Heart right ventricle (tissue), 16 donors: ENCODE results near the gene TMEM270. TPM values are rescaled to one million over a fixed set of nuclear protein-coding genes. Genes with fewer than 3 reads are reported as not detected.

ENCODE experiments used
- ATAC-seq, 8 donors: fragments of 200-7000 bp; cut with Tn5 transposase; one replicate each; pipeline ENCODE4 v1.9.1; 2020; ENCODE audit warnings: mild to moderate bottlenecking in 8 of 8, moderate library complexity in 8 of 8, moderate number of reproducible peaks in 1 of 8
- DNase-seq, 2 donors: peaks; one replicate each; pipeline ENCODE4 v3.0.0-alpha.2; 2020
- H3K27ac ChIP-seq, 10 donors: fragments of 200-600 bp; sonication (generic) in 2 of 10; one replicate each; pipeline versions ENCODE4 v1.5.0 to v1.8.0; 2020 to 2022; ENCODE audit warnings: mild to moderate bottlenecking in 3 of 10
- H3K27me3 ChIP-seq, 7 donors: fragments of 200-600 bp; one replicate each; pipeline ENCODE4 v1.8.0; 2021 to 2022; ENCODE audit warnings: mild to moderate bottlenecking in 2 of 7
- H3K36me3 ChIP-seq, 9 donors: fragments of 200-600 bp; sonication (generic) in 1 of 9; one replicate each; pipeline versions ENCODE4 v1.5.0 to v1.8.0; 2020 to 2022; ENCODE audit warnings: mild to moderate bottlenecking in 2 of 9
- H3K4me1 ChIP-seq, 9 donors: fragments of 200-600 bp; sonication (generic) in 1 of 9; one replicate each; pipeline versions ENCODE4 v1.5.0 to v1.8.0; 2020 to 2022; ENCODE audit warnings: mild to moderate bottlenecking in 4 of 9
- H3K4me3 ChIP-seq, 10 donors: fragments of 200-600 bp; sonication (generic) in 2 of 10; one replicate each; pipeline versions ENCODE4 v1.5.0 to v1.8.0; 2020 to 2022; ENCODE audit warnings: mild to moderate bottlenecking in 7 of 10, moderate library complexity in 2 of 10
- H3K9me3 ChIP-seq, 11 donors: fragments of 200-600 bp in 10 of 11; sonication (generic) in 2 of 11; one replicate each; pipeline versions ENCODE4 v1.5.0 to v1.8.0; 2013 to 2022; ENCODE audit warnings: mild to moderate bottlenecking in 2 of 11, control low read depth in 1 of 11, moderate library complexity in 1 of 11
- WGBS, 2 donors: extraction: QIAGEN DNeasy Blood & Tissue Kit; methylation state at CpG; one replicate each; pipeline ENCODE4 v1.1.7; 2013; ENCODE audit warnings: inconsistent platforms in 1 of 2; 5-methylcytosine and 5-hydroxymethylcytosine counted together
- intact Hi-C, 10 donors: fragments of 100-400 bp; cut with DNase I; formaldehyde crosslinking; loops; one replicate each; pipeline versions ENCODE4 v1.11.1 to v1.14.2; 2022
- polyA plus RNA-seq, 2 donors: library from polyadenylated mRNA; stranded (reverse); fragments of 200-250 nt; gene quantifications; one replicate each; pipeline ENCODE4 v1.2.3, GENCODE V29; 2013
- total RNA-seq, 10 donors: library from RNA; stranded (reverse); fragmentation: NEBNext Ultra II Directional in 3 of 10; extraction: Animal tissue kit (Norgen Biotek cat#: 25700) in 3 of 10; gene quantifications; one replicate each; pipeline versions ENCODE4 v1.2.1 to v1.2.4, GENCODE V29; 2021 to 2023
- TF ChIP-seq, protein P1 (sequence below), 9 donors: fragments of 200-600 bp; sonication (generic) in 2 of 9; IDR thresholded peaks; one replicate each; pipeline versions ENCODE4 v1.5.0 to v1.8.0; 2021 to 2022; ENCODE audit warnings: antibody characterized with exemption in 9 of 9, mild to moderate bottlenecking in 5 of 9, moderate library complexity in 1 of 9
- donor health status: Arrhythmogenic right ventricular cardiomyopathy.
- donor health status: ischemic (EF 13 %, LVEDD 7.1; RV severe dilation, severe dysfunction).
- donor health status: healthy with polysubstance abuse.
- donor health status: DM: no; HTN: yes; CAD: no.
- donor health status: DM: no; HTN: no; CAD: no.
- donor health status: ischemic (EF 25% LVEDD 6.9; RV normal size, moderate dysfunction).
- donor health status: ischemic (EF 25% LVEDD 5.7; RV mildly dilated, moderate dysfunction).
- donor health status: healthy.
- donor health status: DM: yes; HTN: yes; CAD: no.
- donor health status: Ischemic cardiomyopathy.
- donor health status: ischemic (EF 35%, LVEDD 5.7; RV mildly dilated, moderate dysfunction).
- donor health status: nonischemic (EF 11% LVEDD 7.7; RV severe dilation, severe dysfunction).
- donor health status: DM: yes; HTN: yes; CAD: no.
- donor health status: PGD.
- donor health status: ischemic (EF 29% LVEDD 5.4; RV normal size, mild dysfunction).
- donor health status: nonischemic (EF 23%, LVEDD 6.1; RV moderate dilation, normal function).

TMEM270 gene
- total and polyA plus RNA-seq, 12 donors, result not detected

DNA sequence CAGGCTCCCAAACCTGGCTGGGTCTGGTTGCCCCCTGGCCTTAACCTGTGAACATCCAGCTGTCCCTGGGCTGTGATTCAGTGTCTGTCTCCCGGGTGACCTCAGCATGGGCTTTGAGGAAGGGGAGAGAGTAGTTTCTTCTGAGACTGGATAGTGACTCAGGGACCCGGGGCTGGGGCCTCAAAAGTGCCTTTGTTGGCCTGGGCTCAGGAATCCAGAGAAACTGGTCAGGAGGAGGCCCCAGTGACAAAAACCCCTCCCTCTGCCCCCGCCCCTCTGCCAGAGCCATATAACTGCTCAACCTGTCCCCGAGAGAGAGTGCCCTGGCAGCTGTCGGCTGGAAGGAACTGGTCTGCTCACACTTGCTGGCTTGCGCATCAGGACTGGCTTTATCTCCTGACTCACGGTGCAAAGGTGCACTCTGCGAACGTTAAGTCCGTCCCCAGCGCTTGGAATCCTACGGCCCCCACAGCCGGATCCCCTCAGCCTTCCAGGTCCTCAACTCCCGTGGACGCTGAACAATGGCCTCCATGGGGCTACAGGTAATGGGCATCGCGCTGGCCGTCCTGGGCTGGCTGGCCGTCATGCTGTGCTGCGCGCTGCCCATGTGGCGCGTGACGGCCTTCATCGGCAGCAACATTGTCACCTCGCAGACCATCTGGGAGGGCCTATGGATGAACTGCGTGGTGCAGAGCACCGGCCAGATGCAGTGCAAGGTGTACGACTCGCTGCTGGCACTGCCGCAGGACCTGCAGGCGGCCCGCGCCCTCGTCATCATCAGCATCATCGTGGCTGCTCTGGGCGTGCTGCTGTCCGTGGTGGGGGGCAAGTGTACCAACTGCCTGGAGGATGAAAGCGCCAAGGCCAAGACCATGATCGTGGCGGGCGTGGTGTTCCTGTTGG lies 30.0 kb upstream of the TMEM270 start, which contains the start of gene CLDN4:
Gene CLDN4 (plus strand): TSS at position 316 of the 903 bp plus-strand sequence. CDS start 206 bp downstream, at position 522.
- no peak within 1 kb of the TSS for H3K4me3 ChIP-seq
- H3K27me3 ChIP-seq, result peaks cover 0 to 20% (median 7%) of the 10 kb centered on the region in 7 donors
- intact Hi-C loops, result no loop called here
- no peak within 1 kb of the TSS for H3K27ac ChIP-seq
- TF ChIP-seq, protein P1, sequence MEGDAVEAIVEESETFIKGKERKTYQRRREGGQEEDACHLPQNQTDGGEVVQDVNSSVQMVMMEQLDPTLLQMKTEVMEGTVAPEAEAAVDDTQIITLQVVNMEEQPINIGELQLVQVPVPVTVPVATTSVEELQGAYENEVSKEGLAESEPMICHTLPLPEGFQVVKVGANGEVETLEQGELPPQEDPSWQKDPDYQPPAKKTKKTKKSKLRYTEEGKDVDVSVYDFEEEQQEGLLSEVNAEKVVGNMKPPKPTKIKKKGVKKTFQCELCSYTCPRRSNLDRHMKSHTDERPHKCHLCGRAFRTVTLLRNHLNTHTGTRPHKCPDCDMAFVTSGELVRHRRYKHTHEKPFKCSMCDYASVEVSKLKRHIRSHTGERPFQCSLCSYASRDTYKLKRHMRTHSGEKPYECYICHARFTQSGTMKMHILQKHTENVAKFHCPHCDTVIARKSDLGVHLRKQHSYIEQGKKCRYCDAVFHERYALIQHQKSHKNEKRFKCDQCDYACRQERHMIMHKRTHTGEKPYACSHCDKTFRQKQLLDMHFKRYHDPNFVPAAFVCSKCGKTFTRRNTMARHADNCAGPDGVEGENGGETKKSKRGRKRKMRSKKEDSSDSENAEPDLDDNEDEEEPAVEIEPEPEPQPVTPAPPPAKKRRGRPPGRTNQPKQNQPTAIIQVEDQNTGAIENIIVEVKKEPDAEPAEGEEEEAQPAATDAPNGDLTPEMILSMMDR (IDR thresholded peaks at IDR 0.05), result no peak
- ATAC-seq, result peak in 1 of 8 donors; percentile 19
- no peak for DNase-seq
- no peaks in the 10 kb centered on the region for H3K36me3 ChIP-seq
- 71 to 73% methylated on average over 42 of the region's 42 CpGs for WGBS, 2 donors
- H3K9me3 ChIP-seq, result no peaks in the 10 kb centered on the region
- H3K4me1 ChIP-seq, result peaks cover 0 to 44% (median 4%) of the 10 kb centered on the region in 9 donors

DNA sequence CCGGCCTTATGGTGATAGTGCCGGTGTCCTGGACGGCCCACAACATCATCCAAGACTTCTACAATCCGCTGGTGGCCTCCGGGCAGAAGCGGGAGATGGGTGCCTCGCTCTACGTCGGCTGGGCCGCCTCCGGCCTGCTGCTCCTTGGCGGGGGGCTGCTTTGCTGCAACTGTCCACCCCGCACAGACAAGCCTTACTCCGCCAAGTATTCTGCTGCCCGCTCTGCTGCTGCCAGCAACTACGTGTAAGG lies 29.4 kb upstream of the TMEM270 start:
- TF ChIP-seq, protein P1 (IDR thresholded peaks at IDR 0.05), result no peak
- Histone ChIP-seq H3K27ac (no peak overlapping the region), H3K4me3 (no peak overlapping the region), H3K36me3 (no peaks in the 10 kb centered on the region), H3K4me1 (peaks cover 0 to 38% (median 4%) of the 10 kb centered on the region in 9 donors), H3K27me3 (peaks cover 0 to 20% (median 7%) of the 10 kb centered on the region in 7 donors), H3K9me3 (no peaks in the 10 kb centered on the region)
- ATAC-seq (no peak), DNase-seq (no peak)
- WGBS, 2 donors, result 78 to 83% methylated on average over 16 of the region's 16 CpGs
- intact Hi-C loops, result no loop called here

DNA sequence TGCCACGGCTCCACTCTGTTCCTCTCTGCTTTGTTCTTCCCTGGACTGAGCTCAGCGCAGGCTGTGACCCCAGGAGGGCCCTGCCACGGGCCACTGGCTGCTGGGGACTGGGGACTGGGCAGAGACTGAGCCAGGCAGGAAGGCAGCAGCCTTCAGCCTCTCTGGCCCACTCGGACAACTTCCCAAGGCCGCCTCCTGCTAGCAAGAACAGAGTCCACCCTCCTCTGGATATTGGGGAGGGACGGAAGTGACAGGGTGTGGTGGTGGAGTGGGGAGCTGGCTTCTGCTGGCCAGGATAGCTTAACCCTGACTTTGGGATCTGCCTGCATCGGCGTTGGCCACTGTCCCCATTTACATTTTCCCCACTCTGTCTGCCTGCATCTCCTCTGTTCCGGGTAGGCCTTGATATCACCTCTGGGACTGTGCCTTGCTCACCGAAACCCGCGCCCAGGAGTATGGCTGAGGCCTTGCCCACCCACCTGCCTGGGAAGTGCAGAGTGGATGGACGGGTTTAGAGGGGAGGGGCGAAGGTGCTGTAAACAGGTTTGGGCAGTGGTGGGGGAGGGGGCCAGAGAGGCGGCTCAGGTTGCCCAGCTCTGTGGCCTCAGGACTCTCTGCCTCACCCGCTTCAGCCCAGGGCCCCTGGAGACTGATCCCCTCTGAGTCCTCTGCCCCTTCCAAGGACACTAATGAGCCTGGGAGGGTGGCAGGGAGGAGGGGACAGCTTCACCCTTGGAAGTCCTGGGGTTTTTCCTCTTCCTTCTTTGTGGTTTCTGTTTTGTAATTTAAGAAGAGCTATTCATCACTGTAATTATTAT lies 28.9 kb upstream of the TMEM270 start:
- Histone ChIP-seq H3K27ac (no peak overlapping the region), H3K4me3 (no peak overlapping the region), H3K4me1 (peaks cover 0 to 34% (median 4%) of the 10 kb centered on the region in 9 donors), H3K27me3 (peaks cover 0 to 20% (median 7%) of the 10 kb centered on the region in 7 donors), H3K9me3 (no peaks in the 10 kb centered on the region), H3K36me3 (no peaks in the 10 kb centered on the region)
- DNase-seq, result no peak
- 62% methylated on average over 16 of the region's 16 CpGs for WGBS, 2 donors
- TF ChIP-seq, protein P1 (IDR thresholded peaks at IDR 0.05), result no peak
- intact Hi-C loops, result no loop called here
- ATAC-seq, result peak in 5 of 8 donors; percentile 9 to 65 (median 46)

DNA sequence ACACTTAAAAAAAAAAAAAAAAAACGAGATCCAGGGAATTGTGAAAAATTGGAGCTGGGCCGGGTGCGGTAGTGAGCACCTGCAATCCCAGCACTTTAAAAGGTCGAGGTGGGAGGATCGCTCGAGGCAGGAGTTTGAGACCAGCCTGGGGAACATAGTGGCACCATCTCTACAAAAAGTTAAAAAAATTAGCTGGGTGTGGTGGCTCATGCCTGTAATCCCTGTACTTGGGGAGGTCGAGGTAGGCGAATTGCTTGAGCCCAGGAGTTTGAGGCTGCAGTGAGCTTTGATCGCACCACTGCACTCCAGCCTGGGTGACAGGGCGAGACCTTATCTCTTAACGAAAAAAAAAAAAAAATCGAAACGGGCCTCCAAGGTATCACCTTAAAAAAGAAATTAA lies 28.2 kb upstream of the TMEM270 start:
- H3K4me3 ChIP-seq, result no peak overlapping the region
- peaks cover 0 to 26% (median 4%) of the 10 kb centered on the region in 9 donors for H3K4me1 ChIP-seq
- peaks cover 0 to 22% (median 7%) of the 10 kb centered on the region in 7 donors for H3K27me3 ChIP-seq
- no peaks in the 10 kb centered on the region for H3K9me3 ChIP-seq
- TF ChIP-seq, protein P1 (IDR thresholded peaks at IDR 0.05), result no peak
- ATAC-seq (no peak), DNase-seq (no peak)
- no peak overlapping the region for H3K27ac ChIP-seq
- H3K36me3 ChIP-seq, result no peaks in the 10 kb centered on the region
- intact Hi-C loops, result no loop called here
- 76 to 80% methylated on average over 13 of the region's 13 CpGs for WGBS, 2 donors
